Muscle layer of duodenum (tissue), 2 donors: ENCODE results near the gene EVI2B.
A peak's percentile ranks its signal among the peaks of the same experiment; 100 is the strongest.
"Not testable (repeated sequence)": the region's sequence is repeated elsewhere in the genome, so short reads cannot be mapped to it uniquely, and the experiment has no call there.

Experiments
- H3K27ac ChIP-seq: one replicate; pipeline ENCODE4 v1.7.0; 2013; ENCODE audit warnings: mild to moderate bottlenecking, low read length
- H3K27me3 ChIP-seq: one replicate; pipeline ENCODE4 v1.7.0; 2013; ENCODE audit warnings: low read depth, mild to moderate bottlenecking, control low read depth, low read length
- H3K36me3 ChIP-seq, 2 donors: one replicate each; pipeline ENCODE4 v1.7.0; 2013; ENCODE audit warnings: low read length in 2 of 2, control low read depth in 1 of 2, mild to moderate bottlenecking in 1 of 2; ENCODE audit not compliant: insufficient read depth in 2 of 2, control insufficient read depth in 1 of 2
- H3K4me1 ChIP-seq, 2 donors: one replicate each; pipeline ENCODE4 v1.7.0; 2013; ENCODE audit warnings: low read length in 2 of 2, mild to moderate bottlenecking in 2 of 2, control low read depth in 1 of 2, moderate library complexity in 1 of 2; ENCODE audit not compliant: insufficient read depth in 2 of 2, control insufficient read depth in 1 of 2
- H3K4me3 ChIP-seq, 2 donors: one replicate each; pipeline ENCODE4 v1.7.0; 2013; ENCODE audit warnings: low read length in 2 of 2, low read depth in 1 of 2, mild to moderate bottlenecking in 1 of 2
- H3K9me3 ChIP-seq, 2 donors: one replicate each; pipeline ENCODE4 v1.7.0; 2013; ENCODE audit warnings: low read length in 2 of 2, control low read depth in 1 of 2, mild to moderate bottlenecking in 1 of 2; ENCODE audit not compliant: control insufficient read depth in 1 of 2
- donor health status: healthy.

The EVI2B gene

DNA sequence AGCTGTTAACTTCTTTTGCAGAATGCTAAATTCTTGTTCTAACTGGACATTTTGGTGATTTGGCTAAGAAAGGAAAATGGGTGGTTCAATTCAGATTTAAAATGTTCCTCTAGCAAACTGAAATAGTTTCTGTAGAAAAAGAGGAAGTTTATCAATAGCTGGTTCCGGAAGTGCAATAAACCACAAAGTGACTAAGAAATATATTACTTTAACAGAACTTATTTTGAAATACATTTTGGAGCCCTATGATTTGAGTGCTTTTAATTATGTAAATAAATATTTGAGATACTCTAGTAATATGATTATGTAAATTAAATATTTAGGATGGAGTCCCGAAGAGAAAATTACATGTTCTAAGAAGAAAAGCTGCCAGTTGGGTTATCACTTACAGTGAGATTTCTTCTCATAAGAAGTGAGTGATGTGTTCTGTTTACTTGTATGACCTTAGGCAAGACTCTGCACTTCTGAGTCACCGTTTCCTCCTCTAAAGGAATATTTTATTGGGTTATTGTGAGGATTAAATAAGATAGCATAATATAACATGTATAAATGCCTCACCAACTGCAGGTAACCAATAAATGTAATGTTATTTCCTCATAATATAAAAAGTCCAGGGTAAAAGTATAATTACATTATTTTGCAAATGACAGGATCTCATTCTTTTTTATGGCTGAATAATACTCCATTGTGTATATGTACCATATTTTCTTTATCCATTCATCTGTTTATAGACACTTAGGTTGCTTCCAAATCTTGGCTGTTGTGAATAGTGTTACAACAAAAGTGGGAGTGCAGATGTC, at the start of gene EVI2B:
Gene EVI2B, minus strand, starts transcription at position 73 of the 800 bp plus-strand sequence. CDS start 8,445 bp downstream, outside the sequence.
- Histone ChIP-seq H3K36me3 (peaks cover 0 to 5% of the 10 kb centered on the region in 2 donors), H3K4me1 (no peaks in the 10 kb centered on the region), H3K27me3 (no peaks in the 10 kb centered on the region), H3K27ac (peak within 1 kb of the TSS; percentile 51), H3K4me3 (peak within 1 kb of the TSS in 1 of 2 donors; percentile 21), H3K9me3 (no peaks in the 10 kb centered on the region)

GRCh38 chr17:31357839-31358394, 44.1 kb upstream of the EVI2B start:
- Histone ChIP-seq H3K27ac (no peak overlapping the region), H3K27me3 (no peaks in the 10 kb centered on the region), H3K4me3 (no peak overlapping the region), H3K4me1 (no peaks in the 10 kb centered on the region), H3K9me3 (no peaks in the 10 kb centered on the region), H3K36me3 (peaks cover 11 to 33% of the 10 kb centered on the region in 2 donors)

- no peak overlapping the region for H3K4me3 ChIP-seq
- peaks cover 13 to 34% of the 10 kb centered on the region in 2 donors for H3K36me3 ChIP-seq
- no peaks in the 10 kb centered on the region for H3K27me3 ChIP-seq
- no peaks in the 10 kb centered on the region for H3K9me3 ChIP-seq
- no peaks in the 10 kb centered on the region for H3K4me1 ChIP-seq
- H3K27ac ChIP-seq: no peak overlapping the region
Observed at GRCh38 chr17:31357091-31357490, 43.2 kb upstream of the EVI2B start.

GRCh38 chr17:31355935-31356334, 42.1 kb upstream of the EVI2B start:
- Histone ChIP-seq H3K4me1 (no peaks in the 10 kb centered on the region), H3K36me3 (peaks cover 13 to 31% of the 10 kb centered on the region in 2 donors), H3K27me3 (no peaks in the 10 kb centered on the region), H3K27ac (no peak overlapping the region), H3K9me3 (no peaks in the 10 kb centered on the region), H3K4me3 (no peak overlapping the region)

GRCh38 chr17:31349454-31349853, 35.6 kb upstream of the EVI2B start:
- Histone ChIP-seq H3K4me1 (no peaks in the 10 kb centered on the region), H3K4me3 (no peak overlapping the region), H3K9me3 (no peaks in the 10 kb centered on the region), H3K27me3 (no peaks in the 10 kb centered on the region), H3K36me3 (peaks cover 17 to 33% of the 10 kb centered on the region in 2 donors), H3K27ac (no peak overlapping the region)

DNA sequence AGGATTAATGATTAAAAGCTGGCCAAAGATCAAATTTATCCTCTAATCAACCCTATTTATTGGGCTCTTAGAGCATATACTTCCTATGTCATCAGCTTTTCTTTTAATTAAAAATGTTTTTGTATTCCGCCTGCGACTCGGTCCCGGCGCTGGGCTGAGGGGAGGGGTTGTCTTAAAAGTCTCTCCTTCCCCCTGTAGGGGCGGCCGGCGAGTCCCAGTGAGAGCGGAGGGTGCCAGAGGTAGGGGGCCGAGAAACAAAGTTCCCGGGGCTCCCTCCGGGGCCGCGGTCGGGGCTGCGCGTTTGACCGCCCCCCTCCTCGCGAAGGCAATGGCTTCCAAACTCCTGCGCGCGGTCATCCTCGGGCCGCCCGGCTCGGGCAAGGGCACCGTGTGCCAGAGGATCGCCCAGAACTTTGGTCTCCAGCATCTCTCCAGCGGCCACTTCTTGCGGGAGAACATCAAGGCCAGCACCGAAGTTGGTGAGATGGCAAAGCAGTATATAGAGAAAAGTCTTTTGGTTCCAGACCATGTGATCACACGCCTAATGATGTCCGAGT, 31.4 kb upstream of the EVI2B start:
- H3K36me3 ChIP-seq: peaks cover 10 to 40% of the 10 kb centered on the region in 2 donors
- not testable (repeated sequence) for H3K9me3 ChIP-seq, H3K4me1 ChIP-seq, H3K4me3 ChIP-seq, H3K27ac ChIP-seq, H3K27me3 ChIP-seq

- Histone ChIP-seq H3K4me1 (no peaks in the 10 kb centered on the region), H3K9me3 (no peaks in the 10 kb centered on the region), H3K27ac (no peak overlapping the region), H3K27me3 (no peaks in the 10 kb centered on the region), H3K4me3 (no peak overlapping the region), H3K36me3 (peaks cover 13 to 42% of the 10 kb centered on the region in 2 donors)
Observed at GRCh38 chr17:31339906-31340661, 26.2 kb upstream of the EVI2B start.

DNA sequence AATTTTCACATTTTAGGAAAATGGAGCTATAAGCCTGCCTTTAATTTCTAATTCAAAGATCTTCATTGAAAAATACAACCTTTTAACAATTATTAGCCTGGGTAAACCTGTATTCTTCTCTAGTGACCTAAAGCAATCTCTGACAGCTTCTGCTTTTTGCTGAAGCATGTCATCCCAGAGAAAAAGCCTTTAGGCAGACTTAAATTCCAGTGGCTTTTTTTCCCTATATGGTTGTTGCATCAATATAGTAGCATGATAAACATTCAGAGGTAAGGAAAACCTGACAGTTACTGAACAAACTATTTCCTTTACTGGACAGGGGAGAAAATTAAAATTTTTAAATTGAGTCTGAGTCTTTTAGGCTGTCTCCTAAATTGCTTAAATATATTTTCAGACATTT, 15.4 kb upstream of the EVI2B start:
- no peaks in the 10 kb centered on the region for H3K9me3 ChIP-seq
- no peaks in the 10 kb centered on the region for H3K4me1 ChIP-seq
- peaks cover 6 to 32% of the 10 kb centered on the region in 2 donors for H3K36me3 ChIP-seq

GRCh38 chr17:31328160-31328535, 14.3 kb upstream of the EVI2B start:
- H3K27ac ChIP-seq: no peak overlapping the region
- no peaks in the 10 kb centered on the region for H3K27me3 ChIP-seq

More for the DNA sequence above, 15.4 kb upstream of the EVI2B start:
- no peak overlapping the region for H3K27ac ChIP-seq
- no peak overlapping the region for H3K4me3 ChIP-seq
- H3K27me3 ChIP-seq: no peaks in the 10 kb centered on the region

GRCh38 chr17:31327534-31328159, 13.8 kb upstream of the EVI2B start:
- Histone ChIP-seq H3K36me3 (peaks cover 6 to 32% of the 10 kb centered on the region in 2 donors), H3K9me3 (no peaks in the 10 kb centered on the region), H3K4me1 (no peaks in the 10 kb centered on the region), H3K4me3 (no peak overlapping the region), H3K27ac (no peak overlapping the region), H3K27me3 (no peaks in the 10 kb centered on the region)

More at GRCh38 chr17:31328160-31328535, 14.3 kb upstream of the EVI2B start:
- Histone ChIP-seq H3K4me3 (no peak overlapping the region), H3K9me3 (no peaks in the 10 kb centered on the region), H3K4me1 (no peaks in the 10 kb centered on the region), H3K36me3 (peaks cover 6 to 32% of the 10 kb centered on the region in 2 donors)

- Histone ChIP-seq H3K27ac (no peak overlapping the region), H3K9me3 (no peaks in the 10 kb centered on the region), H3K4me3 (no peak overlapping the region), H3K4me1 (no peaks in the 10 kb centered on the region), H3K27me3 (no peaks in the 10 kb centered on the region), H3K36me3 (peaks cover 6 to 32% of the 10 kb centered on the region in 2 donors)
Observed at GRCh38 chr17:31323551-31323950, 9.7 kb upstream of the EVI2B start.
